ENCODE data around the gene NAA50.

NAA50 gene

DNA sequence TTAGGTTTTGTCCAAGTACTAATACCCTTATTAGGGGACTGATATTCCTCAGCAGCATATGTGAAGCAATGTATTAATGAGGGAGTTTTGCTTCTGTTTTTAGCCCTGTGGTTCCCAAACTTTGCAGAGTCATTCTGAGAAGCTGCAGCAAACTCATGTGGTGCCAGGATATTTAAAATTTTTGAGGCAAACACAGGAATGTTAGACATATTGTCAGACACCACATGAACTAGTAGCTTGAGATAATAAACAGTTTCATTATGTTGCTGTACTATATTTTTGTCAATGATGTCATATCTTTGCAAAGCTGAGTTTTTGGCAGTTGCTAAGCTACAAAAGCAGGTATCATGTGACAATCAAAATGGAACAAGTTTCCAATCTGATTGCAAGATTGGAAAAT lies 37.4 kb upstream of the NAA50 start:
- Histone ChIP-seq H3K36me3 (ENCODE audit: control insufficient read depth, insufficient read depth, low read length) (no peaks in the 10 kb centered on the region; the same call in none of the 2 replicates), H3K4me3 (replicated peaks; ENCODE audit: low read depth, low read length) (no peak overlapping the region), H3K27me3 (replicated peaks; ENCODE audit: control insufficient read depth, insufficient read depth, low read length) (no peaks in the 10 kb centered on the region)
- TF ChIP-seq, protein P1, sequence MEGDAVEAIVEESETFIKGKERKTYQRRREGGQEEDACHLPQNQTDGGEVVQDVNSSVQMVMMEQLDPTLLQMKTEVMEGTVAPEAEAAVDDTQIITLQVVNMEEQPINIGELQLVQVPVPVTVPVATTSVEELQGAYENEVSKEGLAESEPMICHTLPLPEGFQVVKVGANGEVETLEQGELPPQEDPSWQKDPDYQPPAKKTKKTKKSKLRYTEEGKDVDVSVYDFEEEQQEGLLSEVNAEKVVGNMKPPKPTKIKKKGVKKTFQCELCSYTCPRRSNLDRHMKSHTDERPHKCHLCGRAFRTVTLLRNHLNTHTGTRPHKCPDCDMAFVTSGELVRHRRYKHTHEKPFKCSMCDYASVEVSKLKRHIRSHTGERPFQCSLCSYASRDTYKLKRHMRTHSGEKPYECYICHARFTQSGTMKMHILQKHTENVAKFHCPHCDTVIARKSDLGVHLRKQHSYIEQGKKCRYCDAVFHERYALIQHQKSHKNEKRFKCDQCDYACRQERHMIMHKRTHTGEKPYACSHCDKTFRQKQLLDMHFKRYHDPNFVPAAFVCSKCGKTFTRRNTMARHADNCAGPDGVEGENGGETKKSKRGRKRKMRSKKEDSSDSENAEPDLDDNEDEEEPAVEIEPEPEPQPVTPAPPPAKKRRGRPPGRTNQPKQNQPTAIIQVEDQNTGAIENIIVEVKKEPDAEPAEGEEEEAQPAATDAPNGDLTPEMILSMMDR (IDR thresholded peaks at IDR 0.05; ENCODE audit: insufficient read depth, low read length, poor library complexity, severe bottlenecking): no peak
- peak; percentile 28 for DNase-seq (ENCODE audit: extremely low read depth, insufficient read length)

DNA sequence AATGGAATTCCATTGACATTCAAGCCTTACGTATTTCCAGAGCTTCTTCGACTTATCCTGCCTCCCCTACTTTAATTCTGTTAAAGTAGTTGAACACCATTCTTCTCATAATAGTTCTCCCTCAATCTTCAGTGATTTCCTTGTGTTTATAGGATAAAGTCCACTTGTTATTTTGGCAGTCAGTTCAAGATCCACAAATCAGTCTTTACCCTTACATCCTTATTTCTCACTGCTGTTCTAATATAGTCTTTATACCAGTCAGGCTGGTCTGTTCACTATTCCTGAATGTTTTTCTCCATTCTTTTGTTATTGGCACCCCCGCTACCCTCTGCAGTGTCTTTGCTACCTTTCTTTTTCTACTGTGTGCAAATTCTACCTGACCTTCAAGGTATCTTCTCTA lies 30.5 kb upstream of the NAA50 start:
- H3K4me3 ChIP-seq (replicated peaks; ENCODE audit: low read depth, low read length): no peak overlapping the region
- no peak for DNase-seq (ENCODE audit: extremely low read depth, insufficient read length)
- TF ChIP-seq, protein P1 (IDR thresholded peaks at IDR 0.05; ENCODE audit: insufficient read depth, low read length, poor library complexity, severe bottlenecking): no peak
- no peaks in the 10 kb centered on the region for H3K27me3 ChIP-seq (replicated peaks; ENCODE audit: control insufficient read depth, insufficient read depth, low read length)
- no peaks in the 10 kb centered on the region; the same call in 1 of the 2 replicates for H3K36me3 ChIP-seq (ENCODE audit: control insufficient read depth, insufficient read depth, low read length)

DNA sequence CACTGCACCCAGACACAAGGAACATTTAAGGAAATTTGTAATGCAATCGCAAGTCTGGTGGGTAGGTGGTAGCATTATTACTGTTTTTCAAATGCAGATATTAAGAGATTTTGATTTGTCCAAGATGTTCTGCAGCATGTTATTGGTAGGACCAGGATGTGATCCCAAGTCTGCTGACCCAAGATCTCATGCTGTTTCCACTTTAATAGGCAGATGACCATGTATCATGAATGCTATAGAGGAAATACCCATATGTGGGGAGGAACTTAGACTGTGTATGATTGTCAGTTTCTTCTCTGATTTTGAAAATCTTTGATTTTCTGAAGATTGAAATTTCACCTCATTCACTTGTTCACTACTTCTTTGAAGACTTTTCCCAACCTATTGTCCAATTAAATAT lies 29.5 kb upstream of the NAA50 start:
- no peaks in the 10 kb centered on the region for H3K27me3 ChIP-seq (replicated peaks; ENCODE audit: control insufficient read depth, insufficient read depth, low read length)
- no peak overlapping the region for H3K4me3 ChIP-seq (replicated peaks; ENCODE audit: low read depth, low read length)
- H3K36me3 ChIP-seq (ENCODE audit: control insufficient read depth, insufficient read depth, low read length): no peaks in the 10 kb centered on the region
- no peak for DNase-seq (ENCODE audit: extremely low read depth, insufficient read length)
- TF ChIP-seq, protein P1 (IDR thresholded peaks at IDR 0.05; ENCODE audit: insufficient read depth, low read length, poor library complexity, severe bottlenecking): no peak

DNA sequence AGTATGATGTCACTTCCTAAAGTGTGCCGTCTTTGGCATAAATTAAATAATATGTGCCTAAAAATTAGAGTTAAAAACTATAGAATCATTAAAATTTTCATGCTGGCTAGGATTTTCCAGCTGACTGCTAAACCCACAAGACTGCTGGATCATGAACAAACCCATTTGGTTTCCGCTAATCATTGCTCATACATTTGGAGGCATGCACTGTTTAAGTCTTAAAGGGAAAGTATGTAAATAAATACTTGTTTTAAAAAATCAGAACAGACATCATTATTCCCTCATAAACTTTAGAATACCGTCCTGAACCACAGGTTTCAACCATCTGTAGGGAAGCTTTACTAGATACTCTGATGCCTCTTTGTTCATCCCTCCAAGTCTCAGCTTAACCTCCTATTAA lies 27.3 kb upstream of the NAA50 start:
- no peak for DNase-seq (ENCODE audit: extremely low read depth, insufficient read length)
- no peak overlapping the region for H3K4me3 ChIP-seq (replicated peaks; ENCODE audit: low read depth, low read length)

DNA sequence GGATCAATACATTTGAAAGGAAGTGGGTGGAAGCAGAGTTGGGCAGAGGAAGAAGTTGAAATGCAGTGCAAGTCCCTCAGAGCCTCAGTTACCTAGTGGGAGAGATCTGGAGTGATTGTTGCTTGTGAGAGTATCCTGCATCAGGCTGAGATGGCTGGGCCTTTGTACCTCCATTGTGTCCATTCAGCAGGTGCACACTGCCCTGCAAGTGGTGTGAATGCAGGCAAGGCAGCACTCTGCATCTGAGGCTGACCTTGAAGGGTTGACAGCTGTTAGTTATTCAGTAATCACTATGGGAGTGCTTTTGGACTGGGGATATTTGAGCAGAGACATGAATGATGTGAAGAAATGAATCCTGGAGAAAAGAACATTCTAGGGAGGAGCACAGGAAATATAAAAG lies 25.9 kb upstream of the NAA50 start:
- H3K27me3 ChIP-seq (replicated peaks; ENCODE audit: control insufficient read depth, insufficient read depth, low read length): no peaks in the 10 kb centered on the region
- no peak overlapping the region for H3K4me3 ChIP-seq (replicated peaks; ENCODE audit: low read depth, low read length)
- no peaks in the 10 kb centered on the region for H3K36me3 ChIP-seq (ENCODE audit: control insufficient read depth, insufficient read depth, low read length)
- DNase-seq (ENCODE audit: extremely low read depth, insufficient read length): no peak
- TF ChIP-seq, protein P1 (IDR thresholded peaks at IDR 0.05; ENCODE audit: insufficient read depth, low read length, poor library complexity, severe bottlenecking): no peak

More for the DNA sequence above, 27.3 kb upstream of the NAA50 start:
- TF ChIP-seq, protein P1 (IDR thresholded peaks at IDR 0.05; ENCODE audit: insufficient read depth, low read length, poor library complexity, severe bottlenecking): no peak
- Histone ChIP-seq H3K27me3 (replicated peaks; ENCODE audit: control insufficient read depth, insufficient read depth, low read length) (no peaks in the 10 kb centered on the region), H3K36me3 (ENCODE audit: control insufficient read depth, insufficient read depth, low read length) (no peaks in the 10 kb centered on the region)

DNA sequence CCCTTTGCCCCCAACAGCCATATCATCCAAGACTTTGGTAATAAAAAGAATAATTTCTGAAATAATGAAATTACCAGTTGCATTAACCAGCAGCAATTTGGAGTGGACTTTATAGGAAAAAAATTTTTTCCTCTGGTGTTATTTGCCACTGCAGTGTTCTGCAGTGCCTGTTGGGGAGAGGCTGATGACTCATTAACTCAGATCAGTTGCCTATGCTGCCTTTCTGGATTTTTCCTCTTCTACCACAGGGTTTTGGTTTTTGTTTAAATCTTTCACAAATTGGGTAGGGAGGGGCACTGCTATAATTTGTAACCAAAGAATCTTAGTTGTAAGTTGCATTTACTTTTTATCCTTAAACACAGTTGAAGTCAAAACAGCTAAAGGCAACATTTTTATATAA lies 23.5 kb upstream of the NAA50 start:
- Histone ChIP-seq H3K27me3 (replicated peaks; ENCODE audit: control insufficient read depth, insufficient read depth, low read length) (no peaks in the 10 kb centered on the region), H3K36me3 (ENCODE audit: control insufficient read depth, insufficient read depth, low read length) (no peaks in the 10 kb centered on the region), H3K4me3 (replicated peaks; ENCODE audit: low read depth, low read length) (no peak overlapping the region)
- TF ChIP-seq, protein P1 (IDR thresholded peaks at IDR 0.05; ENCODE audit: insufficient read depth, low read length, poor library complexity, severe bottlenecking): no peak
- DNase-seq (ENCODE audit: extremely low read depth, insufficient read length): no peak
